Tibial artery (tissue), 4 donors: Measurements from ENCODE around the gene MRC2.

Experiments used
- DNase-seq, 2 donors: peaks; one replicate each; pipeline ENCODE4 v3.0.0-alpha.2; 2019
- H3K27ac ChIP-seq, 2 donors: fragments of 200-600 bp; sonication (generic) in 1 of 2; 1 replicate in 1 of 2; 2 replicates in 1 of 2; pipeline ENCODE4 v1.5.1; 2018 to 2019; ENCODE audit warnings: mild to moderate bottlenecking in 1 of 2
- H3K27me3 ChIP-seq, 2 donors: fragments of 200-600 bp; sonication (generic) in 1 of 2; one replicate each; pipeline versions ENCODE4 v1.5.1 to v1.6.0; 2016 to 2019
- H3K36me3 ChIP-seq, 3 donors: fragments of 200-600 bp; sonication (generic) in 2 of 3; one replicate each; pipeline ENCODE4 v1.5.1; 2016 to 2019; ENCODE audit warnings: mild to moderate bottlenecking in 2 of 3
- H3K4me1 ChIP-seq, 4 donors: fragments of 200-600 bp; sonication (generic) in 2 of 4; 1 replicate in 3 of 4; 2 replicates in 1 of 4; pipeline ENCODE4 v1.5.1; 2016 to 2019
- H3K4me3 ChIP-seq, 2 donors: fragments of 200-600 bp; sonication (generic) in 1 of 2; 1 replicate in 1 of 2; 2 replicates in 1 of 2; pipeline ENCODE4 v1.5.1; 2018 to 2019; ENCODE audit warnings: mild to moderate bottlenecking in 2 of 2
- H3K9me3 ChIP-seq, 3 donors: fragments of 200-600 bp; sonication (generic) in 1 of 3; one replicate each; pipeline ENCODE4 v1.5.1; 2016 to 2019
- CTCF ChIP-seq, 2 experiments: fragments of 200-600 bp in 1 of 2; fragments of 450-650 bp in 1 of 2; IDR thresholded peaks; one replicate each; pipeline ENCODE4 v1.5.1; 2017 to 2019; ENCODE audit warnings: antibody characterized with exemption in 2 of 2, mild to moderate bottlenecking in 1 of 2, moderate library complexity in 1 of 2
- intact Hi-C: fragments of 100-400 bp; cut with DNase I; formaldehyde crosslinking; loops from one replicate; pipeline ENCODE4 v1.15.0; 2023; ENCODE audit warnings: low total_unique reads

MRC2 gene

GRCh38 chr17:62650587-62650986, 23.1 kb downstream of the MRC2 start:
- Histone ChIP-seq H3K9me3 (no peaks in the 10 kb centered on the region), H3K4me1 (peaks cover 0 to 40% (median 27%) of the 10 kb centered on the region in 4 donors), H3K4me3 (no peak overlapping the region), H3K36me3 (no peaks in the 10 kb centered on the region), H3K27me3 (no peaks in the 10 kb centered on the region), H3K27ac (no peak overlapping the region)
- DNase-seq: no peak
- no peak for TF ChIP-seq CTCF (IDR thresholded peaks at IDR 0.05)
- intact Hi-C loops: no loop called here

- no peak for TF ChIP-seq CTCF (IDR thresholded peaks at IDR 0.05)
- Histone ChIP-seq H3K9me3 (no peaks in the 10 kb centered on the region), H3K36me3 (no peaks in the 10 kb centered on the region), H3K4me3 (peak overlapping the region; percentile 57 to 65), H3K27ac (peak overlapping the region; percentile 68 to 76), H3K27me3 (no peaks in the 10 kb centered on the region), H3K4me1 (peaks cover 0 to 40% (median 27%) of the 10 kb centered on the region in 4 donors)
- intact Hi-C loops: no loop called here
- DNase-seq: peak; percentile 72 to 91
These were observed 25.0 kb downstream of the MRC2 start for GRCh38 chr17:62652251-62653001.

- H3K27ac ChIP-seq: peak overlapping the region; percentile 68 to 76
These were observed 25.7 kb downstream of the MRC2 start for GRCh38 chr17:62653002-62653825.

GRCh38 chr17:62653826-62654761, 26.6 kb downstream of the MRC2 start:
- DNase-seq: peak; percentile 44 to 74
- peaks cover 0 to 28% (median 20%) of the 10 kb centered on the region in 4 donors for H3K4me1 ChIP-seq
- peak overlapping the region in 1 of 2 donors; percentile 76 for H3K27ac ChIP-seq
- no peaks in the 10 kb centered on the region for H3K36me3 ChIP-seq
- H3K27me3 ChIP-seq: no peaks in the 10 kb centered on the region
- no peak for TF ChIP-seq CTCF (IDR thresholded peaks at IDR 0.05)
- no peaks in the 10 kb centered on the region for H3K9me3 ChIP-seq
- intact Hi-C loops: no loop called here
- no peak overlapping the region for H3K4me3 ChIP-seq

More at GRCh38 chr17:62653002-62653825, 25.7 kb downstream of the MRC2 start:
- Histone ChIP-seq H3K9me3 (no peaks in the 10 kb centered on the region), H3K4me3 (peak overlapping the region; percentile 57 to 65), H3K4me1 (peaks cover 0 to 37% (median 26%) of the 10 kb centered on the region in 4 donors), H3K36me3 (no peaks in the 10 kb centered on the region), H3K27me3 (no peaks in the 10 kb centered on the region)
- intact Hi-C loops: no loop called here
- no peak for TF ChIP-seq CTCF (IDR thresholded peaks at IDR 0.05)
- DNase-seq: peak; percentile 62 to 80

- Histone ChIP-seq H3K36me3 (no peaks in the 10 kb centered on the region), H3K27ac (no peak overlapping the region), H3K4me3 (no peak overlapping the region), H3K4me1 (peaks cover 0 to 27% (median 20%) of the 10 kb centered on the region in 4 donors), H3K9me3 (peaks cover 0 to 5% (median 3%) of the 10 kb centered on the region in 3 donors), H3K27me3 (no peaks in the 10 kb centered on the region)
- no peak for TF ChIP-seq CTCF (IDR thresholded peaks at IDR 0.05)
- DNase-seq: no peak
- intact Hi-C loops: no loop called here
These were observed 28.2 kb downstream of the MRC2 start for GRCh38 chr17:62655656-62656055.
